ENCODE data around the gene LDLRAD2. TPM values are rescaled to one million over a fixed set of nuclear protein-coding genes. Genes with fewer than 3 reads are reported as not detected.
"Not testable (repeated sequence)": the region's sequence is repeated elsewhere in the genome, so short reads cannot be mapped to it uniquely, and the experiment has no call there.

Gene LDLRAD2
- total RNA-seq, 1 donor from 2014 or later: 0.07 TPM

DNA sequence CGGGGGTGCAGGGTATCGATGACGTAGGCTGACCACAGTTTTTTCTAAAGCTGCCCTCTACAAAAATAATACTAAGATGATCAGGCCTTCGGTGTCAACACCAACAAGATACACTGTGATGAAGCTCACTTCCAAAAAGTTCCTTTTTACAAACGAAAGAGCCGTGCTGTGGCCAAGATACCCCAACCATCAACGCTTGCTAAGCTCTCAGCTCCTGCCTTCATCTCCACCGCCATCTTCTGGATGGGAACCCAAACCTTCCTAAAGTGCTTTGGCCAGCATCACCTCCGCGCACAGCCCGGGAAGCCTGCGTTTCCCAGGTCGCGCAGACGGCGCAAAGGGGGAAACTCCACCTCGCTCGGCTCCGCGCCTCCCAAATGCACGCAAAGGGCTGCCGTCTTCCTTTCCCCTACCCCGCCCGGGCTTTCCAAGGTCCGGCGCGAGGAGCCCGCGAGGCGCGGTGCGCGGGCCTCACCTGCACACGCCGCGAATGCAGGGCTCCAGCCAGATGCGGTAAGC is 29.7 kb upstream of the LDLRAD2 start:
- peak overlapping the region; percentile 81 for H3K4me3 Mint-ChIP-seq (ENCODE audit: unreplicated experiment)
- H3K4me1 Mint-ChIP-seq (ENCODE audit: low read depth): peaks cover 31% of the 10 kb centered on the region
- no peaks in the 10 kb centered on the region for H3K36me3 Mint-ChIP-seq (ENCODE audit: low read depth)
- H3K27ac Mint-ChIP-seq (ENCODE audit: unreplicated experiment): peak overlapping the region; percentile 100
- peak; percentile 74 for TF ChIP-seq CTCF (IDR thresholded peaks at IDR 0.05)
- DNase-seq (ENCODE audit: low spot score): no peak
- no peaks in the 10 kb centered on the region for H3K27me3 Mint-ChIP-seq (ENCODE audit: low read depth)
- peaks cover 1% of the 10 kb centered on the region for H3K9me3 Mint-ChIP-seq (ENCODE audit: low read depth)

GRCh38 chr1:21782868-21783678 is 29.0 kb upstream of the LDLRAD2 start, which contains the start of gene USP48:
Gene USP48 (minus strand): TSS chr1:21783149. CDS start chr1:21782957, 192 bp downstream.
- peak; percentile 98 for DNase-seq (ENCODE audit: low spot score)
- TF ChIP-seq CTCF (IDR thresholded peaks at IDR 0.05): no peak
- Mint-ChIP-seq H3K36me3 (ENCODE audit: low read depth) (no peaks in the 10 kb centered on the region), H3K4me3 (ENCODE audit: unreplicated experiment) (peak within 1 kb of the TSS; percentile 81), H3K4me1 (ENCODE audit: low read depth) (peaks cover 29% of the 10 kb centered on the region), H3K9me3 (ENCODE audit: low read depth) (no peaks in the 10 kb centered on the region), H3K27ac (ENCODE audit: unreplicated experiment) (peak within 1 kb of the TSS; percentile 100), H3K27me3 (ENCODE audit: low read depth) (no peaks in the 10 kb centered on the region)

DNA sequence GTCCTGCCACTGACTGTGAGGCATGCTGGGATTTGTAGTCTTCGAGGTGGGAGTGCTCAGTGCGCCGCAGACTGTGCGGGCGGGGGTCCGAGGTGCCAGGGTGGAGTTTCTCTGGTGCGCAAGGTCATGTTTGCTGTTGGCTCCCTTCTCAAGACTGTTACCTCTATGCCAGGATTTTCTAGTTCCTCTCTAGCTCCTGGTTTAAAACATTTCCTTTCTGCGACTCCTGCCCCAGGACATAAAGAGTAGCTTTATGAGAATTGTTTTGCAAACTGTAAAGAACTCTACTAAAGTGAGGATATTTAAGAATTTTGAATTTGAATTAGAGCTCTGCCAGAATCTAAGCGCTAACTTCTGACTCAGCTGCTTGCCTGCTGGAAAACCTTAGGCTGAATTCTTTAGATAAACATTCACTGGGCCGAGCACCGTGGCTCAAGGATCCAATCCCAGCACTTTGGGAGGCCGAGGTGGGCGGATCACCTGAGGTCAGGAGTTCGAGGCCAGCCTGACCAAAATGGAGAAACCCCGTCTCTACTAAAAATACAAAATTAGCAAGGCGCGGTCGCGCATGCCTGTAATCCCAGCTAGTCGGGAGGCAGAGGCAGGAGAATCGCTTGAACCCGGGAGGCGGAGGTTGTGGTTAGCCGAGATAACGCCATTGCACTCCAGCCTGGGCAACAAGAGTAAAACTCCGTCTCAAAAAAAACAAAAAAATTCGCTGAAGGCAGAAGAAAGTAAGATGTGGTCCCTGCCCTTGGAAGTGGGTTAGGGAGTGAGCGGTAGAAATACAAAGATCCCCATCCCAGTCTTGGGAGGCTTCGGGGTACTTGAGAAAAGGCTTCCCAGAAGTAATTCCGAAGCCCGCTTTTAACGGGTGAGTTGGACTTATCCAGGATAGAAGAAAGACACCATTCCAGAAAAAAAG is 28.1 kb upstream of the LDLRAD2 start:
- H3K9me3 Mint-ChIP-seq (ENCODE audit: low read depth): no peaks in the 10 kb centered on the region
- peaks cover 25% of the 10 kb centered on the region for H3K4me1 Mint-ChIP-seq (ENCODE audit: low read depth)
- peak overlapping the region; percentile 81 for H3K4me3 Mint-ChIP-seq (ENCODE audit: unreplicated experiment)
- H3K36me3 Mint-ChIP-seq (ENCODE audit: low read depth): no peaks in the 10 kb centered on the region
- no peak for TF ChIP-seq CTCF (IDR thresholded peaks at IDR 0.05)
- H3K27me3 Mint-ChIP-seq (ENCODE audit: low read depth): no peaks in the 10 kb centered on the region
- H3K27ac Mint-ChIP-seq (ENCODE audit: unreplicated experiment): peak overlapping the region; percentile 100
- DNase-seq (ENCODE audit: low spot score): no peak

DNA sequence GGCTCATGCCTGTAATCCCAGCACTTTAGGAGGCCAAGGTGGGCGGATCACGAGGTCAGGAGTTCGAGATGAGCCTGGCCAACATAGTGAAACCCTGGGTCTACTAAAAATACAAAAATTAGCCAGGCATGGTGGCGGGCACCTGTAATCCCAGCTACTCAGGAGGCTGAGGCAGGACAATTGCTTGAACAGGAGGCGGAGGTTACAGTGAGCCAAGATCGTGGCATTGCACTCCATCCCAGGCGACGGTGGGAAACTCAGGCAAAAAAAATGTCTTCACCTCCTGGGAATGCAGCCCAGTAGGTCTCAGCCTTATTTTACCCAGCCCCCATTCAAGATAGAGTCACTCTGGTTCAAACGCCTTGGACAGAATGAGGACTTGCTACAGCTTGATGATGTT is 26.3 kb upstream of the LDLRAD2 start:
- not testable (repeated sequence) for H3K27ac Mint-ChIP-seq (ENCODE audit: unreplicated experiment); DNase-seq (ENCODE audit: low spot score); H3K9me3 Mint-ChIP-seq (ENCODE audit: low read depth); H3K27me3 Mint-ChIP-seq (ENCODE audit: low read depth); H3K36me3 Mint-ChIP-seq (ENCODE audit: low read depth); H3K4me3 Mint-ChIP-seq (ENCODE audit: unreplicated experiment)
- H3K4me1 Mint-ChIP-seq (ENCODE audit: low read depth): peaks cover 13% of the 10 kb centered on the region

DNA sequence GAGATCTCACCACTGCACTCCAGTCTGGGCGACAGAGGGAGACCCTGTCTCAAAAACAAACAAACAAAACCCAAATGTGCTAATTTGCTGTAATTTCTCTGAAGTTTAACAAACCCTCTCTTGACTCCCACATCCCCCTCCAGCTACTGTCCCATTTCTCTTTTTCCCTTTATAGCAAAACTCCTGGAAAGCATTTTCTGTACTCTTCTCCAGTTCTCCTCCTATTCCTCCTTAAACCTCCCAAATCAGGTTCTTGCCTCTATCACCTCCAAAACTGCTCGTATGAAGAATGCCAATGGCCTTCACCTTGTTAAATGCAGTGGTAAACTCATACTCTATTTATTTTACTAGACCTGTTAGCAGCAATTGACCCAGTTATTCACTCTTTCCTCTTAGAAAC is 25.4 kb upstream of the LDLRAD2 start:
- no peak for TF ChIP-seq CTCF (IDR thresholded peaks at IDR 0.05)
- DNase-seq (ENCODE audit: low spot score): no peak
- no peaks in the 10 kb centered on the region for H3K9me3 Mint-ChIP-seq (ENCODE audit: low read depth)
- peaks cover 9% of the 10 kb centered on the region for H3K4me1 Mint-ChIP-seq (ENCODE audit: low read depth)
- H3K4me3 Mint-ChIP-seq (ENCODE audit: unreplicated experiment): no peak overlapping the region
- H3K27me3 Mint-ChIP-seq (ENCODE audit: low read depth): no peaks in the 10 kb centered on the region
- H3K27ac Mint-ChIP-seq (ENCODE audit: unreplicated experiment): no peak overlapping the region
- H3K36me3 Mint-ChIP-seq (ENCODE audit: low read depth): no peaks in the 10 kb centered on the region
